Glutamatergic neuron (in vitro differentiated cells): ENCODE measurements around the gene STXBP6. TPM values are rescaled to one million over a fixed set of nuclear protein-coding genes. Genes with fewer than 3 reads are reported as not detected.

Experiments
- DNase-seq: peaks from one replicate; pipeline ENCODE4 v3.0.0; 2022
- H3K27ac Mint-ChIP-seq: one replicate; pipeline ENCODE4 v1.8.0; 2020; ENCODE audit warnings: mild to moderate bottlenecking, mixed read lengths, inconsistent platforms; ENCODE audit not compliant: unreplicated experiment
- H3K27me3 Mint-ChIP-seq: one replicate; pipeline ENCODE4 v1.8.0; 2020; ENCODE audit warnings: mild to moderate bottlenecking, moderate library complexity, mixed read lengths, inconsistent platforms; ENCODE audit not compliant: unreplicated experiment
- H3K36me3 Mint-ChIP-seq: one replicate; pipeline ENCODE4 v1.8.0; 2020; ENCODE audit warnings: mild to moderate bottlenecking, mixed read lengths, inconsistent platforms; ENCODE audit not compliant: unreplicated experiment
- H3K4me1 Mint-ChIP-seq: one replicate; pipeline ENCODE4 v1.8.0; 2020; ENCODE audit warnings: mild to moderate bottlenecking, low read depth, mixed read lengths, inconsistent platforms; ENCODE audit not compliant: unreplicated experiment
- H3K4me3 Mint-ChIP-seq: one replicate; pipeline ENCODE4 v1.8.0; 2020; ENCODE audit warnings: mild to moderate bottlenecking, mixed read lengths, inconsistent platforms; ENCODE audit not compliant: unreplicated experiment
- H3K9me3 Mint-ChIP-seq: one replicate; pipeline ENCODE4 v1.8.0; 2020; ENCODE audit warnings: mild to moderate bottlenecking, moderate library complexity, mixed read lengths, inconsistent platforms; ENCODE audit not compliant: unreplicated experiment
- CTCF ChIP-seq: fragments of 200-600 bp; sonication (generic); IDR thresholded peaks from one replicate; pipeline ENCODE4 v1.5.0; 2021; ENCODE audit not compliant: partially characterized antibody, unreplicated experiment
- total RNA-seq: library from RNA; stranded (reverse); fragmentation: NEBNext Ultra II Directional; extraction: Animal tissue kit (Norgen Biotek cat#: 25700); gene quantifications from one replicate; pipeline ENCODE4 v1.2.1, GENCODE V29; 2021; ENCODE audit not compliant: unreplicated experiment

Gene STXBP6
- total RNA-seq, 1 donor from 2014 or later: 0.49 TPM

GRCh38 chr14:24831677-24832076, 218.3 kb downstream of the STXBP6 start:
- Mint-ChIP-seq H3K4me3 (no peak overlapping the region), H3K9me3 (no peaks in the 10 kb centered on the region), H3K4me1 (no peaks in the 10 kb centered on the region), H3K36me3 (no peaks in the 10 kb centered on the region), H3K27me3 (no peaks in the 10 kb centered on the region), H3K27ac (no peak overlapping the region)
- DNase-seq: no peak
- no peak for TF ChIP-seq CTCF

GRCh38 chr14:24829862-24830261, 220.1 kb downstream of the STXBP6 start:
- Mint-ChIP-seq H3K27me3 (no peaks in the 10 kb centered on the region), H3K4me1 (no peaks in the 10 kb centered on the region), H3K27ac (no peak overlapping the region), H3K9me3 (no peaks in the 10 kb centered on the region), H3K36me3 (no peaks in the 10 kb centered on the region), H3K4me3 (no peak overlapping the region)
- no peak for TF ChIP-seq CTCF
- DNase-seq: no peak

GRCh38 chr14:24828486-24828885, 221.5 kb downstream of the STXBP6 start:
- H3K27ac Mint-ChIP-seq: no peak overlapping the region

GRCh38 chr14:24826390-24826789, 223.6 kb downstream of the STXBP6 start:
- H3K27ac Mint-ChIP-seq: no peak overlapping the region
- DNase-seq: no peak
- TF ChIP-seq CTCF: no peak
- H3K4me3 Mint-ChIP-seq: no peak overlapping the region
- no peaks in the 10 kb centered on the region for H3K4me1 Mint-ChIP-seq
- no peaks in the 10 kb centered on the region for H3K9me3 Mint-ChIP-seq
- no peaks in the 10 kb centered on the region for H3K27me3 Mint-ChIP-seq
- no peaks in the 10 kb centered on the region for H3K36me3 Mint-ChIP-seq

More at GRCh38 chr14:24828486-24828885, 221.5 kb downstream of the STXBP6 start:
- no peaks in the 10 kb centered on the region for H3K4me1 Mint-ChIP-seq
- TF ChIP-seq CTCF: no peak
- H3K9me3 Mint-ChIP-seq: no peaks in the 10 kb centered on the region
- no peak for DNase-seq
- no peak overlapping the region for H3K4me3 Mint-ChIP-seq
- H3K36me3 Mint-ChIP-seq: no peaks in the 10 kb centered on the region
- no peaks in the 10 kb centered on the region for H3K27me3 Mint-ChIP-seq

- Mint-ChIP-seq H3K27ac (no peak overlapping the region), H3K9me3 (peaks cover 3% of the 10 kb centered on the region), H3K4me3 (no peak overlapping the region), H3K27me3 (no peaks in the 10 kb centered on the region), H3K4me1 (no peaks in the 10 kb centered on the region), H3K36me3 (no peaks in the 10 kb centered on the region)
- no peak for DNase-seq
- TF ChIP-seq CTCF: no peak
Measured at GRCh38 chr14:24820616-24821015, 229.3 kb downstream of the STXBP6 start.
